ENCODE data around the gene ELMOD3. TPM values are rescaled to one million over a fixed set of nuclear protein-coding genes. Genes with fewer than 3 reads are reported as not detected.

Gene ELMOD3
- total RNA-seq, 4 donors from 2014 or later = 13.3 to 37.8 (median 32.8) TPM

DNA sequence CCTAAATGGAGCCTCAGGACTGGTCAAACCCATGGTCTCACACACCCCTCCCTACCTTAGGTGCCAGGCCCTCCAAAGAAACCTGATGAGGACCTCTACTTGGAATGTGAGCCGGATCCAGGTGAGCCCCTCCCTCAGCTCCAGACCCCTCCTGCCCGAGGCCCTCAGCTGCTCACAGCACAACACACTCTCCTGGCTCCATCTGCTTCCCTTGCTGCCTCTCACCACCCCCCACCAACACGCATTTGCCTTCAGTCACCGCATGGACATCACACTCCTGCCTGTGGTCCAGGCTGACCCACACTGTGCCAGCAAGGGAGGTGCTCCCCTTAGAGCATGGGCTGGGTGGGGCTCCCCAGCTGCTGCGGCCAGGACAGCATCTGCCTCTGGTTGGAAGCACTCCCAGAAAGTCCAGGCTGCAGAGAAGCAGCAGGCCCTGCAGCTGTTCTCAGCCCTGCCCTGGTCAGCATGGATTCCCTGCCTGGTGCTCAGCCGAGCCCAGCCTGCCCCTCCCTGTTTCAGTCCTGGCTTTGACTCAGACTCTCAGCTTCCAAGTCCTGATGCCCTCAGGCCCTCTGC is 79.0 kb downstream of the ELMOD3 start:
- Histone ChIP-seq H3K4me3 (no peak overlapping the region), H3K4me1 (peaks cover 25 to 43% (median 37%) of the 10 kb centered on the region in 4 donors), H3K9me3 (no peaks in the 10 kb centered on the region), H3K27ac (peak overlapping the region; percentile 69 to 94 (median 84)), H3K27me3 (no peaks in the 10 kb centered on the region), H3K36me3 (no peaks in the 10 kb centered on the region)
- TF ChIP-seq EP300 (IDR thresholded peaks at IDR 0.05; ENCODE audit: low read depth) = peak; percentile 63
- no peak for TF ChIP-seq POLR2A (IDR thresholded peaks at IDR 0.05)
- peak; percentile 90 to 95 (median 92) for TF ChIP-seq POLR2AphosphoS5 (IDR thresholded peaks at IDR 0.05)
- intact Hi-C loops (cut with DNase I; ENCODE audit: low total_unique reads) = no loop called here
- peak; percentile 79 for DNase-seq
- 37% methylated on average over 6 of the region's 6 CpGs; no CpG with 5 or more reads in 1 of the 2 donors for WGBS, 2 donors (ENCODE audit: low coverage in 1 of 2)
- in situ Hi-C loops (cut with MboI; ENCODE audit: low pct_ligation_motif_present in 1 of 4, low pct_unique_long_range_greater_than_20kb in 1 of 4, low sequenced_read_pairs in 3 of 4) = no loop called here

DNA sequence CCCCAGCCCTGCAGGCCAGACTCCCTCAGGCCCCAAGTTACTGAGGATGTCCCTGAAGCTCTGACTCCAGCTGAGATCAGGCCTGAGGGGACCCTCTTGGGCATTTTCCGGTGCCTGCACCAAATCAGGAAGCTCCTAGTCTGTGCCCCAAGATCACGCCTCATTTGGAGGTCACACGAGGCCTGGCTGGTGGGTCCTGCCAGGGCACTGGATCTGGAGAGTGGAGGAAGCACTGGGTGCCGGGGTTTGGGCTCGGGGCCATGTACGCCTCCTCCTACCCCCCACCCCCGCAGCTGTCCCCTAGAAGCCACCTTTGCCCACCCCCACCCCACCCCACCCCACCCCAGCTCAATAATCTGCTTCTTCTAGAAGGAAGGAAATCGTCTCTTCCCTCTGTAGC is 80.1 kb downstream of the ELMOD3 start:
- H3K27ac ChIP-seq = peak overlapping the region; percentile 69 to 94 (median 84)
- H3K36me3 ChIP-seq = no peaks in the 10 kb centered on the region
- WGBS, 2 donors (ENCODE audit: low coverage in 1 of 2) = 82% methylated on average over 8 of the region's 8 CpGs; no CpG with 5 or more reads in 1 of the 2 donors
- in situ Hi-C loops (cut with MboI; ENCODE audit: low pct_ligation_motif_present in 1 of 4, low pct_unique_long_range_greater_than_20kb in 1 of 4, low sequenced_read_pairs in 3 of 4) (no loop called here), intact Hi-C loops (cut with DNase I; ENCODE audit: low total_unique reads) (loop anchor here (5.0 kb wide), 1 partner anchor 103 kb away; the partner anchor contains the start of gene MAT2A)
- H3K27me3 ChIP-seq = no peaks in the 10 kb centered on the region
- DNase-seq = no peak
- no peak for TF ChIP-seq EP300 (IDR thresholded peaks at IDR 0.05; ENCODE audit: low read depth)
- no peak for TF ChIP-seq POLR2A (IDR thresholded peaks at IDR 0.05)
- no peak for TF ChIP-seq POLR2AphosphoS5 (IDR thresholded peaks at IDR 0.05)
- no peak overlapping the region for H3K4me3 ChIP-seq
- H3K4me1 ChIP-seq = peaks cover 28 to 50% (median 41%) of the 10 kb centered on the region in 4 donors
- H3K9me3 ChIP-seq = no peaks in the 10 kb centered on the region

DNA sequence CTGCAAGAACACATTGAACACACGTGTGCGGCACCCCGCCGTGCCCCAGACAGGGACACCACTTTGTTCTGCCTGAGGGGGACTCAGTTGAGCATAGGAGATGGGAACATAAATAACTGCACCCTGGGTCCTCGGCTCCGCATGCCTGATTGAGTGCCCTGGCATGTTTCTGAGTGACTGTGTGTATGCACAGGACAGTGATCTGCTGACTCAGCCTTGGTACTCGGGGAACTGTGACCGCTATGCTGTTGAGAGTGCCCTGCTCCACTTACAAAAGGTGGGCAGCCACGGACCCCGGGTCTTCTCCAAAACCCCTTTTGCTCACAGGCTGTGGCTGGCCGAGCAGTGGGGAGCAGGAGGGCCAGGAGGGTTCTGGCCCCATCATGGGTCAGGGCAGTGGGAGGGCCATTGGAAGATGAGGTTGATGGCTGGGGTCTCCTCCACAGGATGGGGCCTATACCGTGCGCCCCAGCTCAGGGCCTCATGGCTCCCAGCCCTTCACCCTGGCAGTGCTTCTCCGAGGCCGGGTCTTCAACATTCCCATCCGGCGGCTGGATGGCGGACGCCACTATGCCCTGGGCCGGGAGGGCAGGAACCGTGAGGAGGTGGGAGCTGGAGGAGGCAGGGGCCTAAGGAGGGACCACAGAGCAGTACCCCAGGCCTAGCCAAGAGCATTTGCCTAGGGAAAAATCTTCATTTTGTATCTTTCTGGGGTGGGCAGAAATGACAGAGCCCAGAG is 80.8 kb downstream of the ELMOD3 start:
- intact Hi-C loops (cut with DNase I; ENCODE audit: low total_unique reads) (loop anchor here (5.0 kb wide), 1 partner anchor 102 kb away; the partner anchor contains the start of gene MAT2A), in situ Hi-C loops (cut with MboI; ENCODE audit: low pct_ligation_motif_present in 1 of 4, low pct_unique_long_range_greater_than_20kb in 1 of 4, low sequenced_read_pairs in 3 of 4) (no loop called here)
- Histone ChIP-seq H3K9me3 (no peaks in the 10 kb centered on the region), H3K27me3 (no peaks in the 10 kb centered on the region), H3K27ac (peak overlapping the region; percentile 90 to 94 (median 94)), H3K4me1 (peaks cover 28 to 50% (median 41%) of the 10 kb centered on the region in 4 donors), H3K36me3 (no peaks in the 10 kb centered on the region), H3K4me3 (no peak overlapping the region)
- 91% methylated on average over 20 of the region's 21 CpGs; no CpG with 5 or more reads in 1 of the 2 donors for WGBS, 2 donors (ENCODE audit: low coverage in 1 of 2)
- TF ChIP-seq POLR2A (IDR thresholded peaks at IDR 0.05) = no peak
- no peak for TF ChIP-seq EP300 (IDR thresholded peaks at IDR 0.05; ENCODE audit: low read depth)
- no peak for TF ChIP-seq POLR2AphosphoS5 (IDR thresholded peaks at IDR 0.05)
- TF ChIP-seq, protein P1, sequence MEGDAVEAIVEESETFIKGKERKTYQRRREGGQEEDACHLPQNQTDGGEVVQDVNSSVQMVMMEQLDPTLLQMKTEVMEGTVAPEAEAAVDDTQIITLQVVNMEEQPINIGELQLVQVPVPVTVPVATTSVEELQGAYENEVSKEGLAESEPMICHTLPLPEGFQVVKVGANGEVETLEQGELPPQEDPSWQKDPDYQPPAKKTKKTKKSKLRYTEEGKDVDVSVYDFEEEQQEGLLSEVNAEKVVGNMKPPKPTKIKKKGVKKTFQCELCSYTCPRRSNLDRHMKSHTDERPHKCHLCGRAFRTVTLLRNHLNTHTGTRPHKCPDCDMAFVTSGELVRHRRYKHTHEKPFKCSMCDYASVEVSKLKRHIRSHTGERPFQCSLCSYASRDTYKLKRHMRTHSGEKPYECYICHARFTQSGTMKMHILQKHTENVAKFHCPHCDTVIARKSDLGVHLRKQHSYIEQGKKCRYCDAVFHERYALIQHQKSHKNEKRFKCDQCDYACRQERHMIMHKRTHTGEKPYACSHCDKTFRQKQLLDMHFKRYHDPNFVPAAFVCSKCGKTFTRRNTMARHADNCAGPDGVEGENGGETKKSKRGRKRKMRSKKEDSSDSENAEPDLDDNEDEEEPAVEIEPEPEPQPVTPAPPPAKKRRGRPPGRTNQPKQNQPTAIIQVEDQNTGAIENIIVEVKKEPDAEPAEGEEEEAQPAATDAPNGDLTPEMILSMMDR (IDR thresholded peaks at IDR 0.05) = no peak
- no peak for DNase-seq

DNA sequence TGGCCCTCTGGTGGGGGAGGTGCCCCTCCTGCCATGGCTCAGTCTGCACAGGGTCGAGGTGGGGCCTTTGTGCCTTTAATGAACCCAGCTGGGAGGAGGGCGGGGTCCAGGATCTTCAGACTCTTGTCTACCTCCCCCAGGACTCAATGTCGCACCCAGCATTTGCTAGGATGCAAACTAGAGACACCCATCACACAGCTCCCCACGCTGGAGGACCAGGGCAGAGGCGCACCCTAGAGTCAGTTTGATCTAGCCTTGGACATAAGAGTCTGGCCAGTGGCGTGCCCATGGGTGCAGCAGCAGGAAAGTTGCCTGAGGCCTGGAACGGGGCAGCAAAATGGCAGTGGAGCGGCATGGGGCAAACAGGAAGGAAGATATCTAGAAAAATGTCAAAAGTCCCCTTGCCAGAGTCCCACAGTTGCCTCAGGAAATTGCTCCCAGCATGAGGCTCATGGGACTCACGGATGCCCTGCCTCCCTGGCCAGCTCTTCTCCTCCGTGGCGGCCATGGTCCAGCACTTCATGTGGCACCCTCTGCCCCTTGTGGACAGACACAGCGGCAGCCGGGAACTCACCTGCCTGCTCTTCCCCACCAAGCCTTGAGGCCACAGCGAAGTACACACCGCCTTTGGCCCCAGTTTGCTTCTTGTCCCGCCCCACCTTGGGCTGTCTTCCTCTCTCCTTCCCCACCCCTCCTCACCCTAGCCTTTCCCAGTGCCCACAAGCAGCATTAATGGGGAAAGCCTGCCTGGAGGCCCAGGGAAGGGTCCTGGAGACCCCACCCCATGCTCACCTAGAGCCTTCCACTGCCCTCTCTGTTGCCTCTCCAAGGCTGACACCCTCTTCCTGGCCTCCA is 81.6 kb downstream of the ELMOD3 start:
- 92% methylated on average over 15 of the region's 16 CpGs; no CpG with 5 or more reads in 1 of the 2 donors for WGBS, 2 donors (ENCODE audit: low coverage in 1 of 2)
- Histone ChIP-seq H3K4me3 (no peak overlapping the region), H3K27me3 (no peaks in the 10 kb centered on the region), H3K9me3 (no peaks in the 10 kb centered on the region), H3K36me3 (no peaks in the 10 kb centered on the region), H3K27ac (peak overlapping the region; percentile 90 to 94 (median 94)), H3K4me1 (peaks cover 28 to 50% (median 41%) of the 10 kb centered on the region in 4 donors)
- intact Hi-C loops (cut with DNase I; ENCODE audit: low total_unique reads) (loop anchor here (5.0 kb wide), 1 partner anchor 101 kb away; the partner anchor contains the start of gene MAT2A), in situ Hi-C loops (cut with MboI; ENCODE audit: low pct_ligation_motif_present in 1 of 4, low pct_unique_long_range_greater_than_20kb in 1 of 4, low sequenced_read_pairs in 3 of 4) (no loop called here)
- TF ChIP-seq EP300 (IDR thresholded peaks at IDR 0.05; ENCODE audit: low read depth) (no peak), POLR2AphosphoS5 (IDR thresholded peaks at IDR 0.05) (no peak), POLR2A (IDR thresholded peaks at IDR 0.05) (no peak)
- TF ChIP-seq, protein P1 (IDR thresholded peaks at IDR 0.05) = no peak
- no peak for DNase-seq
